Measurements from ENCODE around the gene DHH. TPM values are rescaled to one million over a fixed set of nuclear protein-coding genes. Genes with fewer than 3 reads are reported as not detected.

DHH gene
- total RNA-seq, 1 donor from 2014 or later, result 0.10 TPM

DNA sequence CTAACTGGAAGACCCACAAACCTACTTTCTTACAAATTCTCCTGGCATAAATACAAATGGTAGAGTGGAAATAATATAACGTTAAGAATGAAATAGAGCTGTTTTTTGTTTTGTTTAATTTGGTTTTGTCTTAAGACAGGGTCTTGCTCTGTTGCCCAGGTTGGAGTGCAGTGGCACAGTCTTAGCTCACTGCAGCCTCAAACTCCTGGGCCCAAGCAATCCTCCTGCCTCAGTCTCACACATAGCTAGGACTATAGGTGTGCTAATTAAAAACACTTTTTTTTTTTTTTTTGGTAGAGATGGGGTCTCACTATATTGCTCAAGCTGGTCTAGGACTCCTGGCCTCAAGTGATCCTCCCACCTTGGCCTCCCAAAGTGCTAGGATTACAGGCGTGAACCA is 4.1 kb upstream of the DHH start:
- H3K4me3 Mint-ChIP-seq, result no peak overlapping the region
- intact Hi-C loops (cut with micrococcal nuclease), result loop anchor here (1.0 kb wide), 3 partner anchors 10 to 34 kb away; partner anchors contain the start of gene LMBR1L

DNA sequence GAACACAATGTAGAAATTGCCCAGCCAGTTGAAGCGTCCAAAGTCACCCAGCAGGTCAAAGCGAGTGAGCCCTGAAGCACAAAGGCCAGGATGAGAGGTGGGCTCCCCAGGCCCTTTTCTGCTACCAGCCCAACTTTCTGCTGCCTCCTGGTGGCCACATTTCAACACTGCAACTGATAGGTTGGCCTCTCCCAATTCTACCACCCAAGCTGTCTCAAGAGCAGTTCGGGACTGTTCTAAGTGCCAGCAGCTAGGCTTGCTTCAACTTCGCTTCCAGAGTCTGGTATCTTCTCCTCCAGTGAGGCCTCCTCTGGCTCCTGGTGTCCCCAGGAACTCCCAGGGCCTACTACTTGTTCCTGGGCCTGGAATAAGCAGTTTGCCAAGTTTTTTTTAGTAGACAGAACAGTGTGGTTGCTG is 3.4 kb upstream of the DHH start:
- peak; percentile 43 for DNase-seq (ENCODE audit: low spot score)
- Mint-ChIP-seq H3K4me1 (ENCODE audit: low read depth) (peaks cover 18% of the 10 kb centered on the region), H3K36me3 (ENCODE audit: low read depth) (peaks cover 46% of the 10 kb centered on the region), H3K27ac (no peak overlapping the region), H3K9me3 (no peaks in the 10 kb centered on the region), H3K4me3 (no peak overlapping the region), H3K27me3 (ENCODE audit: insufficient read depth) (peaks cover 20% of the 10 kb centered on the region)
- intact Hi-C loops (cut with micrococcal nuclease), result loop anchor here (1.0 kb wide), 3 partner anchors 10 to 34 kb away; partner anchors contain the start of gene LMBR1L

More for the DNA sequence above, 4.1 kb upstream of the DHH start:
- Mint-ChIP-seq H3K27me3 (ENCODE audit: insufficient read depth) (peaks cover 13% of the 10 kb centered on the region), H3K36me3 (ENCODE audit: low read depth) (peaks cover 50% of the 10 kb centered on the region), H3K9me3 (no peaks in the 10 kb centered on the region), H3K27ac (no peak overlapping the region), H3K4me1 (ENCODE audit: low read depth) (peaks cover 11% of the 10 kb centered on the region)
- DNase-seq (ENCODE audit: low spot score), result no peak

DNA sequence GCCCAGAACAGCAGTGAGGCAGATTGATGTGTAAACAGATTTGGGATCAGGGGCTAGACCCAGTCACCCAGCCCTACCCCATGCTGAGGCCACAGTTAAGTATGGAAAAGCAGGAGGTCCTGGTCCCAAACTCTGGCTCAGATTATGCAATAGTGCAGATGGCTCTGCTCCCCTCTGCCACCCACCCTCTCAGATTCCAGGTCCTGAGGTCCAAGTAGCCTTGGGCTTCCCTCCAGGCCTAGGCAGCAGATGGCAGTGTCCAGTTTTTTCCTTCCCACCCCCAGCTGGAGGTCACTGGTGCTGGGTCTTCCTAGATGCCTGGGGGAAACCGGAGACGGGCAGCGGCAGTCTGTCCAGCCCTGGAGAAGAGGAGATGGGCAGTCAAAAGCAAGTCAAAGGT is 2.8 kb upstream of the DHH start:
- Mint-ChIP-seq H3K9me3 (no peaks in the 10 kb centered on the region), H3K27me3 (ENCODE audit: insufficient read depth) (peaks cover 25% of the 10 kb centered on the region), H3K4me1 (ENCODE audit: low read depth) (peaks cover 22% of the 10 kb centered on the region), H3K27ac (no peak overlapping the region), H3K36me3 (ENCODE audit: low read depth) (peaks cover 46% of the 10 kb centered on the region), H3K4me3 (no peak overlapping the region)
- intact Hi-C loops (cut with micrococcal nuclease), result no loop called here
- no peak for DNase-seq (ENCODE audit: low spot score)

DNA sequence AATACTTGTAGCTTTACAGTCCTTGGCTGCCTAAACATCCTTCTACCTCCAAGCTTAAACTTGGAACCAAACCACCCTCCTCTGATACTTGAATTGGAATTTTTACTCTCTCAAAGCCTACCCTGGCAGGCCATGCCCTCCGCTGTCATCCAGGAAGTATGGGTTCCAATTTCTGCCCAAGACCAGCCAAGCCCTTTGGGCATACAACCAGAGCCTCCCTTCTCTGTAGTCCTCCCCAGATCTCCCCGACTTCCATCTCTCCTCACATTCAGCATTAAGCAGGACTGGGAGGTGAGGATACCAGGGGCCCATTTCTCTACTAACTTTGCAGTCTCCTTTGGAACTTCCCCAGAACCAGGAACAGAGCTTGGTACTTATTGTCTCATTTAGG is 369 bp upstream of the DHH start:
- Mint-ChIP-seq H3K27ac (peak overlapping the region; percentile 53), H3K27me3 (ENCODE audit: insufficient read depth) (peaks cover 46% of the 10 kb centered on the region), H3K9me3 (no peaks in the 10 kb centered on the region), H3K4me1 (ENCODE audit: low read depth) (peaks cover 45% of the 10 kb centered on the region), H3K4me3 (peak overlapping the region; percentile 38), H3K36me3 (ENCODE audit: low read depth) (peaks cover 32% of the 10 kb centered on the region)
- no peak for DNase-seq (ENCODE audit: low spot score)
- intact Hi-C loops (cut with micrococcal nuclease), result loop anchor here (5.0 kb wide), 1 partner anchor 247 kb away; no protein-coding TSS in a partner anchor

DNA sequence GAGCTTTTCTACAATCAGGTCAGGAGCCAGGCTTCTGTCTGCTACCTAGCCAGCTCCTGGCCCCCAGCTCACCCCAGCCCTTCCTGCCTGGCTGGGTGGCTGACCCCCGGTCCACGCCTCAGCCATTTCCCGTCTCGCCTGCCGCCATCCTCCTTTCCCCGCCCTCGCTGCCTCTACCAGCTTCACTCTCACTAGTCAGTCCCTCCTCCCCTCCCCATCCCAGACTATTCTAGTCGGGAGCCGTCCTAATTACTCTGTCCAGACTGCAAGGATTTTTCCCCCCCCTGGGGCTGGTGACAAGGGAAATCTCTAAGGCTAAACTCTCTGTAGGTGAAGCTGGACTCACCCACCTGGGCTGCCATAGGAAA is 825 bp downstream of the DHH start:
- peaks cover 51% of the 10 kb centered on the region for H3K27me3 Mint-ChIP-seq (ENCODE audit: insufficient read depth)
- peaks cover 28% of the 10 kb centered on the region for H3K36me3 Mint-ChIP-seq (ENCODE audit: low read depth)
- DNase-seq (ENCODE audit: low spot score), result no peak
- intact Hi-C loops (cut with micrococcal nuclease), result loop anchor here (2.0 to 5.0 kb wide), 2 partner anchors 113 to 249 kb away; no protein-coding TSS in a partner anchor
- no peak overlapping the region for H3K4me3 Mint-ChIP-seq
- peaks cover 51% of the 10 kb centered on the region for H3K4me1 Mint-ChIP-seq (ENCODE audit: low read depth)
- H3K9me3 Mint-ChIP-seq, result no peaks in the 10 kb centered on the region
- no peak overlapping the region for H3K27ac Mint-ChIP-seq

DNA sequence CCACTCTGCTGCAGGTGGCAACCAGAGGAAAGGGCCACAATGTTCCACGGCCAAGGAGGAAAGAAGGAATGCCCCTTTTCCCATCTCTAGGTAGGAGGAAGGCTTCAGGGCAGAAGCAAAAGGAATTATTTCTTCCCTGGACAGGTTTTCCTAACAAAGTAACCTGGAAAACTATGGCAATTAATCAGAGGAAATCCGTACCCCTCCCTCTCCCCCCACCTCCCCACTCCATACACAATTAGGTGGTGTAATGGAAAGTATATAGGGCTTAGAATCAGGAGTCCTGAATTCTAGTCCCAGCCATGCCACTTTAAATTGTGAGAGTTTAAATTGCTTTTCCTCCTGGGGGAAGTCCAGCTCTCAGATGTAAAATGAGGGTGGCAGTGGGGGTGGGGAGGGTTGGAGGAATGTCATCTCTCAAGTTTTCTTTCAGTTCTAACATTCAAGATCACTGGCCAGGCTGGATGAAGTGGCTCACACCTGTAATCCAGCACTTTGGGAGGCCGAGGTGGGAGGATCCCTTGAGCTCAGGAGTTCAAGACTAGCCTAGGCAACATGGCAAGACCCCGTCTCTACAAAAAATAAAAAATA is 1.7 kb downstream of the DHH start:
- peaks cover 55% of the 10 kb centered on the region for H3K27me3 Mint-ChIP-seq (ENCODE audit: insufficient read depth)
- no peak overlapping the region for H3K4me3 Mint-ChIP-seq
- intact Hi-C loops (cut with micrococcal nuclease), result loop anchor here (1.0 to 5.0 kb wide), 4 partner anchors 29 to 249 kb away; partner anchors contain the start of gene DDN
- peaks cover 60% of the 10 kb centered on the region for H3K4me1 Mint-ChIP-seq (ENCODE audit: low read depth)
- no peak overlapping the region for H3K27ac Mint-ChIP-seq
- DNase-seq (ENCODE audit: low spot score), result no peak
- peaks cover 20% of the 10 kb centered on the region for H3K36me3 Mint-ChIP-seq (ENCODE audit: low read depth)
- no peaks in the 10 kb centered on the region for H3K9me3 Mint-ChIP-seq

DNA sequence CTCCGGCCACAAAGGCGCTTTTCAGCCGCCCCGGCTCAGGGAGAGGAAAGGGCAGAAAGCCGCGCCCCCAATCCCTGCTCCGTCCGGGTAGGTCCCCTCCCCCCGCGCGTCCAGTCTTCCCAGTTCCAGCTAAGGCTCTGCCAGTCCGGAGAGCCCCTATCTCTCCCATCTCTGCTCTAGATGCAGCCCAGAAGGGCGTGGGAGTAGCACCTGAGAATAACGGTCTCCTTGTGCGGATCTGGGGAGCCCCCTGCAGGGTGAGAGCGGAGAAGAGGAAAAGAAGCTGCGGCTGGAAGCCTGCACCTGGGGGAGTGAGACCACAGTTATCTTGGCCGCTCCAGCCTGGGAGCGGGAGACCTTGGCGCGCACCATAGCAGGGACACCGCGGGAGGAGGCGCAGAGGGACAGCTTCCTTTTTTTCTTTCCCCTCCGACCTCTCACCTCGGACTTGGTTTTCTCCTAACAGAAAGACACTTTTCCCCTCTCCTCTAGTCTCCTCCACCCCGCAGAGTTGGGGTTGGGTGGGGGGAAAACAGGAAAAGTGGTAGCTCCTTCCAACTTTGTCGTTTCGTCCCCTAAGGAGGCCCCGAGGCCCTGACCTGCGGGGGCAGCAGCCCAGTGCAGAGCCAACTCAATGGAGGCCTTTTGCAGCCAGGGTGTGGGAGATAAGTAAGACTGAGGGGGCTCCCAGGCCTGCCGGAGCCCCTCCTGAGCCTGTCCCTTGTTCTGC is 2.4 kb downstream of the DHH start:
- H3K4me1 Mint-ChIP-seq (ENCODE audit: low read depth), result peaks cover 66% of the 10 kb centered on the region
- H3K27me3 Mint-ChIP-seq (ENCODE audit: insufficient read depth), result peaks cover 55% of the 10 kb centered on the region
- peaks cover 18% of the 10 kb centered on the region for H3K36me3 Mint-ChIP-seq (ENCODE audit: low read depth)
- peak overlapping the region; percentile 61 for H3K27ac Mint-ChIP-seq
- H3K9me3 Mint-ChIP-seq, result no peaks in the 10 kb centered on the region
- intact Hi-C loops (cut with micrococcal nuclease), result loop anchor here (1.0 to 5.0 kb wide), 4 partner anchors 28 to 250 kb away; partner anchors contain the start of gene DDN
- peak; percentile 39 for DNase-seq (ENCODE audit: low spot score)
- H3K4me3 Mint-ChIP-seq, result peak overlapping the region; percentile 45

DNA sequence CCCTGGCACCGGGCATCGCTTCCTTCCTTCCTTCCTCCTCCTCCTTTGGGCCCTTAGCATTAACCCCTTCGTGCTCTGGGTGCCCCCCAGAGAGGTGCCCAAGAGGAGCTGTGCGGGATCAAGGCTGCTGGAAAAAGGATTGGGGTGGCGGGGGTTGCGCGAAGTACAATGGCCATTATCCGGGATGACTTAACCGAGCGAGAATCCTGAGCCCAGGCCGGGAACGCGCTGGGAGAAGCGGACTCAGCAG is 2.8 kb downstream of the DHH start:
- intact Hi-C loops (cut with micrococcal nuclease), result loop anchor here (1.0 to 5.0 kb wide), 4 partner anchors 27 to 251 kb away; partner anchors contain the start of gene DDN
- Mint-ChIP-seq H3K9me3 (no peaks in the 10 kb centered on the region), H3K27me3 (ENCODE audit: insufficient read depth) (peaks cover 55% of the 10 kb centered on the region), H3K36me3 (ENCODE audit: low read depth) (peaks cover 18% of the 10 kb centered on the region), H3K4me3 (peak overlapping the region; percentile 45), H3K4me1 (ENCODE audit: low read depth) (peaks cover 71% of the 10 kb centered on the region), H3K27ac (no peak overlapping the region)
- DNase-seq (ENCODE audit: low spot score), result no peak

DNA sequence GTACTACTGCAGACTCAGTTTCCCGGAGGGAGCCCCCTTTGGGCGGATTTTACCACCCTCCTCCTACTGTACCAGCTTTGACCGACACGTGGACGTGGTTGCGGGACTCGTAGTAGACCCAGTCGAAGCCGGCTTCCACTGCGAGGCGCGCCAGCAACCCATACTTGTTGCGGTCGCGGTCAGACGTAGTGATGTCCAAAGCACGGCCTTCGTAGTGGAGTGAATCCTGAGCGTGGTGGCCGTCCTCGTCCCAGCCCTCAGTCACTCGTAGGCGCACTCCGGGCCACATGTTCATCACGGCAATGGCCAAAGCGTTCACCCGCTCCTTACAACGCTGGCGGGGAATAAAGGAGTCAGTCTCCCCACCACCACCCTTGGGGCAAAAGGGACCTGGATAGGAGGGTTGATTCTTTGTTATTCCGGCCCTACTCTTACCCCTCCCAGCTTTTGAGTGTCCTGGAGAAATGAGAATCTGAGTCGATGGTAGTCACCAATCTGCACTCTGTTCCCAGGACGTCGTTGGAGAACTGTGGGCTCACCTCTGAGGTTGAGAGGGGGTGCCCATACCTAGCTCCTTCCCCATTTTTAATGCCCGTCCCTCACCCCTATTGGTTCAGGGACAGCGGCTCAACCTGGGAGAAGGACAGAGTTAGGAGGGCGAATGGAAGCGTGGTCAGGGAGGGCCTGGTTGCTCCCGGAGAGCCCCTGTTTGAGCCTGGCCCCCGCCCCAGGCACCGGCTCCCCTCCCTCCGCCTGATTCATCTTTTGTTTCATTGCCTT is 3.4 kb downstream of the DHH start:
- H3K27ac Mint-ChIP-seq, result peak overlapping the region; percentile 61
- no peak for DNase-seq (ENCODE audit: low spot score)
- no peaks in the 10 kb centered on the region for H3K9me3 Mint-ChIP-seq
- H3K36me3 Mint-ChIP-seq (ENCODE audit: low read depth), result peaks cover 14% of the 10 kb centered on the region
- H3K27me3 Mint-ChIP-seq (ENCODE audit: insufficient read depth), result peaks cover 55% of the 10 kb centered on the region
- intact Hi-C loops (cut with micrococcal nuclease), result loop anchor here (5.0 kb wide), 1 partner anchor 251 kb away; no protein-coding TSS in a partner anchor
- H3K4me1 Mint-ChIP-seq (ENCODE audit: low read depth), result peaks cover 72% of the 10 kb centered on the region
- peak overlapping the region; percentile 54 for H3K4me3 Mint-ChIP-seq

DNA sequence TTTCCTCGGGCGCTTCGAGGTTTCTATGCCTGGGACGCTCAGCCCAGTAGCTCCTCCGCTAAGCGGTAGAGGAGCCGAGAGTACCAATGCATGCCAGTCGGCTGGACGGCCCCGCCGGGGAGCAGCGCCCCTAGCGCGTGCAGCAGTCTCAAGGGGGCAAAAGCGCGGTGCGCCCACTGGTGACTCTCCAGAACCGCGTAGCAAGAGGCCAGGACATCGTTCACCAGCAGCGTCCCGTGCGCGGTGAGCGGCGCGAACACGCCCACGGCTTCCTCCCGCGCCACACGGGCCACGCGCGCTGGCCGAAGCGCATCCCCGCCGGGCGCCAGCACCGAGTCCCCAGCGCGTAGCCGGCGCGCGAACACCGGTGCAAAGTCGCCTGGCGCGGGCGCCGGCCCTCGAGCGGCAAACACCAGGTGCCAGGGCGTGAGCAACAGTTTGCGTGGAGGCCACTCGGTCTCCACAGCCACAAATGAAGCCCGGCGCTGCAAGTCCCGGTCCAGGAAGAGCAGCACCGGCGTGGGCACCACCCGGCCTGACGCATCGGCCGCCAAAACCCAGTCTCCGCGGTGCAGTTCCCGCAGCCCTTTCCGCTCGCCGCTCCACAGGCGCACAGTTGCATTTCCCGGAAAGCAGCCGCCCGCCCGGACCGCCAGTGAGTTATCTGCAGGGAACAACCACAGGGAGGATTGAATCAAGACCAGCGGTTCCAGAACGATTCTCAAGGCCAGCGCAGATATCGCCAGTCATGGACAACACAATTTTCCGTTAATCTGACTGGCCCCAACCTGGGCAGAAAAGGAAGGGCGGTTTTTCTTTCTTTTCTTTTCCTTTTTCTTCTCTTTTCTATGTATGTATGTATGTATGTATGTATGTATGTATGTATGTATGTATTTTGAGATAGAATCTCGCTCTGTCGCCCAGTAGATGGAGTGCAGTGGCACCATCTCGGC is 4.5 kb downstream of the DHH start:
- H3K4me3 Mint-ChIP-seq, result peak overlapping the region; percentile 77
- peaks cover 50% of the 10 kb centered on the region for H3K27me3 Mint-ChIP-seq (ENCODE audit: insufficient read depth)
- H3K4me1 Mint-ChIP-seq (ENCODE audit: low read depth), result peaks cover 68% of the 10 kb centered on the region
- intact Hi-C loops (cut with micrococcal nuclease), result loop anchor here (2.0 to 5.0 kb wide), 2 partner anchors 91 to 252 kb away; partner anchors contain the start of gene DDN
- DNase-seq (ENCODE audit: low spot score), result peak; percentile 30
- H3K36me3 Mint-ChIP-seq (ENCODE audit: low read depth), result peaks cover 5% of the 10 kb centered on the region
- no peaks in the 10 kb centered on the region for H3K9me3 Mint-ChIP-seq
- peak overlapping the region; percentile 71 for H3K27ac Mint-ChIP-seq

DNA sequence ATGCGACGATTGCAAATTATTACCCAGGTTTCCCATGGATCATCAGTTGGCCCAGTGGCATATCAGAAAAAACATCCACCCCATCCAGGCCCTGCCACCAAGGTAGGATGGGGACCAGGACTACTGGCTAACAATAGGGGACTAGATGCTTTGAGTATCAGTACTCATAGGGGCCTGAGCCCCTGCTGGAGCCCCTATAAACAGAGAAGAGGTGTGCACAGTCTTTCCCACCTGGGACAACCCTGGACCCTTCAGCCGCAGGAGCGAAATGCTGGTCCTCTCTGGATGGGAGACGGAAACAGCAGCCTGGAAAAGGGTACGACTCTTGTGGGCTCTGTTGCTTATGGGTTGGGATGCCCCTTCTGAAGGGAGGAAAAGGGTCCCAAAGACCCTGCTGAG is 5.7 kb downstream of the DHH start:
- H3K4me3 Mint-ChIP-seq, result peak overlapping the region; percentile 42
- H3K4me1 Mint-ChIP-seq (ENCODE audit: low read depth), result peaks cover 63% of the 10 kb centered on the region
- DNase-seq (ENCODE audit: low spot score), result no peak
- no peak overlapping the region for H3K27ac Mint-ChIP-seq
- intact Hi-C loops (cut with micrococcal nuclease), result loop anchor here (1.0 to 2.0 kb wide), 7 partner anchors 9 to 146 kb away; partner anchors contain the start of genes DDN and LMBR1L
- no peaks in the 10 kb centered on the region for H3K9me3 Mint-ChIP-seq
- H3K36me3 Mint-ChIP-seq (ENCODE audit: low read depth), result peaks cover 2% of the 10 kb centered on the region
- peaks cover 44% of the 10 kb centered on the region for H3K27me3 Mint-ChIP-seq (ENCODE audit: insufficient read depth)

Data from activated T-helper 1 cell treated with anti-CD3 and anti-CD28 coated beads, Interleukin-12 subunit alpha, Interleukin-12 subunit beta, Interleukin-2, Interleukin-4 antibody, amounts not matched to agents 30 ng/mL and 10 ng/mL and 1 ng/mL, durations not matched to agents 14 hours and 24 hours and 36 hours (primary cell).